GM21381 (cell line): Measurements from ENCODE around the gene MRPL30.
"Not testable (repeated sequence)": the region's sequence is repeated elsewhere in the genome, so short reads cannot be mapped to it uniquely, and the experiment has no call there.

ENCODE experiments used
- ATAC-seq: cut with Tn5 transposase; IDR thresholded peaks from one replicate; pipeline ENCODE4 v1.9.1; 2021; ENCODE audit warnings: mild to moderate bottlenecking, moderate library complexity; ENCODE audit not compliant: unreplicated experiment

Gene MRPL30

DNA sequence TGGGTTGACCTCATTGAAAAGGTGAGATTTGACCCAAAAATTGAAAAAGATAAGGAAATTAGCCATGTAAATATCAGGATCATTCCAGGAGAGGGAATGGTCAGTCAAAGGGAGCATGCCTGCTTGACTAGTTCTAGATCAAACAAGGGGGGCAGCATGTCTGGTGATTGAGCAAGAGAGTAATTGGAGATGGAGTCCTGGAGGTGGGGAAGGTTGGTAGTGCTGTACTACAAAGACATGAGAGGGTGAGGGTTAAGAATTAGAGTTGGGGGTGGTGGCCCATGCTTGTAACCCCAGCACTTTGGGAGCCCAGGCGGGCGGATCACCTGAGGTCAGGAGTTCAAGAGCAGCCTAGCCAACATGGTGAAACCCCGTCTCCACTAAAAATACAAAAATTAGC lies 2.0 kb downstream of the MRPL30 start:
- no peak for ATAC-seq

DNA sequence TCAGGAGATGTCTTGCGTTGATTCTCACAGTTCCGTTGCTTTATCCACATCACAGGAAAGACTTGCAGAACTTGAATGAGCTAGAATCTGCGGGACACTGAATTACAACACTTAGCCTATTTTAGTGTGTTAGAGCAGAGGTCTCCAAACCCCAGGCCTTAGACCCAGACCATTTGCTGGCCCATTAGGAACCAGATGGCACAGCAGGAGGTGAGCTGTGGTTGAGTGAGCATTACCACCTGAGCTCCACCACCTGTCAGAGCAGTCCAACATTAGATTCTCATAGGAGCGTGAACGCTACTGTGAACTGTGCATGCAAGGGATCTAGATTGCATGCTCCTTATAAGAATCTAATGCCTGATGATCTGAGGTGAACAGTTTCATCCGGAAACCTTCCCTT lies 3.8 kb downstream of the MRPL30 start:
- ATAC-seq = no peak

DNA sequence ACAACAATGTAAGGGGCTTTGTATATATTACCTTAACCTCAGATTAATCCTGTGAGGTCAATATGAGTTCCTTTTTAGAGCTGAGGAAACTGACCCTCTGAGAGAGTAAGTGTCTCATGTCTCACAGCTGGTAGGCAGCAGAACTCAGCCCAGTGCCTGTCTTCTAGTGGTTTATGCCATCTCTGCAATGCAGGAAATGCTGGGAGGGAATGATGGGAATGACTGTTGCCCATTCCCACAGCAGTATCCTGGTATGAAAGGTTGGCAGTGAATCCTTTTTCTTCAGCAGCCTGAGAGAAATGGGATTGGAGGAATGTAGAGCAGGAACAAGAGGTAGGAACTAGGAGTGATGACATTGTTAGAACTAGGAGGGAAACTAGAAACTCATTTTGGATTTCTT lies 6.0 kb downstream of the MRPL30 start:
- no peak for ATAC-seq

GRCh38 chr2:99188357-99188756 lies 7.4 kb downstream of the MRPL30 start:
- no peak for ATAC-seq

DNA sequence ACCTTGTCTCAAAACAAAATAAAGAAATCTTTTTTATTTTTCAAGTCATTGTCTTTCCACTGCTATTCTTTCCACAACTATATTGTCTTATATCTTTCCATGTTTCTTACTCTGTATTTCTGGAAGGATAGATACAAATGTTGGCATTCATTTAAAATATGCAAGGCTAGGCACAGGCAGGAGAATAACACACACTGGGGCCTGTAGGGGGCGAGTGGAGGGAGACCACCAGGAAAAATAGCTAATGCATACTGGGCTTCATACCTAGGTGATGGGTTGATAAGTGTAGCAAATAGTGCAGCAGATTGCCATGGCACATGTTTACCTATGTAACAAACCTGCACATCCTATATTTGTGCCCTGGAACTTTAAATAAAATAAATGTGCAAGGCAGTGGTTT lies 9.6 kb downstream of the MRPL30 start:
- no peak for ATAC-seq

- ATAC-seq = not testable (repeated sequence)
Observed at GRCh38 chr2:99192364-99192763, 11.4 kb downstream of the MRPL30 start.

DNA sequence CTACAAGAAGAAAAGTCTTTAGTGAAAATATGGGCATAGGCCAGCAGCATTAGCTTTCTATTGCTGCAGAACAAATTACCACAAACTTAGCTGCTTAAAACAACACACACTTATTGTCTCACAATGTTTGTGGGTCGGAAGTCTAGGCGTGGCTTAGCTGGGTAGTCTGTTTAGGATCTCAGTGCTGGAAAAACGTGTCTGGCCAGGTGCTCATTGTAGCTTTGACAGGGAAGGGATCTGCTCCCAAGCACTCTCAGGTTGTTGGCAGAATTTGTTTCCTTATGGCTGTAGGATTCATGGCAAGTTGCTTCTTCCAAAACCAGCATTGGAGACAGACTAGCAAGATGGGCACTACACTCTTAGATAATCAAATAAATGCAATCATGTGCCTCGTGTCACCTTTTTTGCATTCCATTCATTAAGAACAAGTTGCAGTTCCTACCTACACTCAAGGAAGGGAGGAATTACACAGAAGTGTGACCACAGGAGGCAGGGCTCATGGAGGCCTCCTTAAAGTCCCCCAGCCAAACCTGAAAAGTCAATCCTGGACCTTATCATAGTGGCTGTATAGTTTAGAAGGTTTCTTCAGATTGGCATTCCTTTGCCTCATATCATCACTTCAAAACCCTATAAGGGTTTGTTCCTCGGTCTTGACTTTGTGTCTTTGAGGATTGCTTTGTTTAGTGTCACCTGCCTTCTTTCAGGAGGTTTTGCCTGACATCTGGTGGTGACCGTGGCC lies 17.3 kb downstream of the MRPL30 start:
- no peak for ATAC-seq

- ATAC-seq = no peak
Observed at GRCh38 chr2:99200076-99200800, 19.3 kb downstream of the MRPL30 start.

- ATAC-seq = no peak
Observed at GRCh38 chr2:99201959-99202678, 21.1 kb downstream of the MRPL30 start.

- no peak for ATAC-seq
Observed at GRCh38 chr2:99205491-99205890, 24.5 kb downstream of the MRPL30 start.

- no peak for ATAC-seq
Observed at GRCh38 chr2:99216096-99216495, 35.1 kb downstream of the MRPL30 start.

GRCh38 chr2:99217929-99218501 lies 37.0 kb downstream of the MRPL30 start:
- no peak for ATAC-seq

GRCh38 chr2:99233177-99233576 lies 52.2 kb downstream of the MRPL30 start:
- not testable (repeated sequence) for ATAC-seq

- ATAC-seq = no peak
Observed at GRCh38 chr2:99238599-99238998, 57.6 kb downstream of the MRPL30 start.

DNA sequence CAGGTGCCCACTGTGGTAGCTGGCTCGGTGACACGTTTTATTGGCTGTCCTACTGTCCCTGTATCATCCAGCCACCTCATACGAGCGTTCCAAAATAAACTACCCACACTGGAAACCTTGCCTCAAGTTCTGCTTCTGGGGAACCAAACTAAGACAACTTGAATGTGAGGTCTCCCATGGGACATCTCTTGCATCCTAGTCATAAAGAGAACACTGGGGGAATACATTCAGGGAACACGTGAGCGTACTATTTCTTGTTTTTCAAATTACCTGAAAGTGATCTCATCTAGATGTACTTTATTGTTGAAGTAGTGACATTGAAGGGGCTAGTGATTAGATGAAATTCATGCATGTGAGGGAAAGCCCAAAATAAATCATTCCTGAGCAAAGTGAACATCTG lies 59.4 kb downstream of the MRPL30 start:
- ATAC-seq = no peak

DNA sequence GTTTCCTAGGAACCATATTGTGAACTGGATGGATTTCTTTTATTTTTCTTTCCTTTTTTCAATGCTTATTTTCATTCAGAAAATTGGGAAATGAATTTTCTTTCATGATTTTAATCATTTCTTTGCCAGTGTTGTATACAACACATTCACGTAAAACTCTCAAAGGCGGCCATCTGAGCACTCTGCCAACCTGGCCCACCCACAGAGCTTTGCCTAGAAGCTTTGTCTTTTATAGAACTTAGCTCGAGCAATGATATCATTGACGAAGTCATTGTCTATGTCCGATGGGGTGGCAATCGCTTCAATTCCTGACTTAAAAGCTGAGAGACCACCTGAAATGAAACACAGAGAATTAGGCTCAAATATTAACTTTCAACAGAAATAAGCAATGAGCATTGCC lies 61.2 kb downstream of the MRPL30 start:
- ATAC-seq = no peak
